Lower lobe of right lung (tissue), 2 donors: ENCODE measurements around the gene ARNT2. TPM values are rescaled to one million over a fixed set of nuclear protein-coding genes. Genes with fewer than 3 reads are reported as not detected.

Experiments
- ATAC-seq, 2 donors: fragments of 200-7000 bp; cut with Tn5 transposase; one replicate each; pipeline ENCODE4 v1.9.1; 2020 to 2022; ENCODE audit warnings: mild to moderate bottlenecking in 2 of 2, moderate library complexity in 2 of 2
- DNase-seq: peaks from one replicate; pipeline ENCODE4 v3.0.0-alpha.2; 2020
- H3K27ac ChIP-seq: fragments of 200-600 bp; one replicate; pipeline ENCODE4 v1.8.0; 2022
- H3K27me3 ChIP-seq: fragments of 200-600 bp; one replicate; pipeline ENCODE4 v1.8.0; 2022; ENCODE audit warnings: low read depth
- H3K36me3 ChIP-seq: fragments of 200-600 bp; one replicate; pipeline ENCODE4 v1.8.0; 2022; ENCODE audit warnings: mild to moderate bottlenecking
- H3K4me1 ChIP-seq: fragments of 200-600 bp; one replicate; pipeline ENCODE4 v1.8.0; 2022
- H3K4me3 ChIP-seq: fragments of 200-600 bp; one replicate; pipeline ENCODE4 v1.8.0; 2022; ENCODE audit warnings: mild to moderate bottlenecking
- H3K9me3 ChIP-seq: fragments of 200-600 bp; one replicate; pipeline ENCODE4 v1.8.0; 2022
- CTCF ChIP-seq: fragments of 200-600 bp; IDR thresholded peaks from one replicate; pipeline ENCODE4 v1.8.0; 2022; ENCODE audit warnings: antibody characterized with exemption, mild to moderate bottlenecking
- intact Hi-C: fragments of 100-400 bp; cut with DNase I; formaldehyde crosslinking; loops from one replicate; pipeline ENCODE4 v1.11.0; 2022
- total RNA-seq: library from RNA; stranded (reverse); fragmentation: NEBNext Ultra II Directional; extraction: Animal tissue kit (Norgen Biotek cat#: 25700); gene quantifications from one replicate; pipeline ENCODE4 v1.2.1, GENCODE V29; 2021
- donor health status: DM: no; HTN: yes; CAD: no; lungs with severe emphysema.

ARNT2 gene
- total RNA-seq, 1 donor from 2014 or later, result 11.4 TPM

GRCh38 chr15:80471881-80472280 lies 67.7 kb downstream of the ARNT2 start:
- intact Hi-C loops, result no loop called here
- ATAC-seq, result no peak

GRCh38 chr15:80473286-80474223 lies 69.4 kb downstream of the ARNT2 start:
- no peaks in the 10 kb centered on the region for H3K27me3 ChIP-seq
- TF ChIP-seq CTCF, result no peak
- intact Hi-C loops, result no loop called here
- DNase-seq, result no peak
- peaks cover 3% of the 10 kb centered on the region for H3K36me3 ChIP-seq
- no peaks in the 10 kb centered on the region for H3K4me1 ChIP-seq
- no peak overlapping the region for H3K4me3 ChIP-seq
- H3K9me3 ChIP-seq, result peaks cover 3% of the 10 kb centered on the region
- H3K27ac ChIP-seq, result no peak overlapping the region
- no peak for ATAC-seq

More at GRCh38 chr15:80471881-80472280, 67.7 kb downstream of the ARNT2 start:
- Histone ChIP-seq H3K9me3 (peaks cover 3% of the 10 kb centered on the region), H3K4me3 (no peak overlapping the region), H3K4me1 (no peaks in the 10 kb centered on the region), H3K36me3 (peaks cover 3% of the 10 kb centered on the region), H3K27ac (no peak overlapping the region), H3K27me3 (no peaks in the 10 kb centered on the region)
- no peak for TF ChIP-seq CTCF
- DNase-seq, result no peak

- Histone ChIP-seq H3K36me3 (peaks cover 3% of the 10 kb centered on the region), H3K9me3 (peaks cover 3% of the 10 kb centered on the region), H3K27ac (no peak overlapping the region), H3K27me3 (no peaks in the 10 kb centered on the region), H3K4me3 (no peak overlapping the region), H3K4me1 (no peaks in the 10 kb centered on the region)
- no peak for TF ChIP-seq CTCF
- no peak for ATAC-seq
- intact Hi-C loops, result no loop called here
- no peak for DNase-seq
These were observed 70.3 kb downstream of the ARNT2 start for GRCh38 chr15:80474224-80475215.

GRCh38 chr15:80475572-80475971 lies 71.4 kb downstream of the ARNT2 start:
- peaks cover 3% of the 10 kb centered on the region for H3K4me1 ChIP-seq
- no peak overlapping the region for H3K27ac ChIP-seq
- no peak for TF ChIP-seq CTCF
- intact Hi-C loops, result no loop called here
- H3K9me3 ChIP-seq, result peaks cover 3% of the 10 kb centered on the region
- DNase-seq (no peak), ATAC-seq (no peak)
- peaks cover 2% of the 10 kb centered on the region for H3K36me3 ChIP-seq
- H3K27me3 ChIP-seq, result no peaks in the 10 kb centered on the region
- no peak overlapping the region for H3K4me3 ChIP-seq

GRCh38 chr15:80476036-80476435 lies 71.9 kb downstream of the ARNT2 start:
- peaks cover 7% of the 10 kb centered on the region for H3K4me1 ChIP-seq
- H3K36me3 ChIP-seq, result no peaks in the 10 kb centered on the region
- H3K27ac ChIP-seq, result no peak overlapping the region
- H3K27me3 ChIP-seq, result no peaks in the 10 kb centered on the region
- H3K9me3 ChIP-seq, result peaks cover 3% of the 10 kb centered on the region
- no peak for ATAC-seq
- intact Hi-C loops, result no loop called here
- H3K4me3 ChIP-seq, result no peak overlapping the region
- DNase-seq, result no peak
- no peak for TF ChIP-seq CTCF
